Stimulated activated CD4-positive, alpha-beta T cell treated with anti-CD3 and anti-CD28 coated beads, Interleukin-4, amount 100 ng/mL, for 48 hours (primary cell): ENCODE data around the gene KMT2C.
"Not testable (repeated sequence)": the region's sequence is repeated elsewhere in the genome, so short reads cannot be mapped to it uniquely, and the experiment has no call there.

Source experiments
- DNase-seq, 2 donors: peaks; one replicate each; pipeline ENCODE4 v3.0.0-alpha.2; 2020; ENCODE audit warnings: low read depth in 2 of 2

KMT2C gene

DNA sequence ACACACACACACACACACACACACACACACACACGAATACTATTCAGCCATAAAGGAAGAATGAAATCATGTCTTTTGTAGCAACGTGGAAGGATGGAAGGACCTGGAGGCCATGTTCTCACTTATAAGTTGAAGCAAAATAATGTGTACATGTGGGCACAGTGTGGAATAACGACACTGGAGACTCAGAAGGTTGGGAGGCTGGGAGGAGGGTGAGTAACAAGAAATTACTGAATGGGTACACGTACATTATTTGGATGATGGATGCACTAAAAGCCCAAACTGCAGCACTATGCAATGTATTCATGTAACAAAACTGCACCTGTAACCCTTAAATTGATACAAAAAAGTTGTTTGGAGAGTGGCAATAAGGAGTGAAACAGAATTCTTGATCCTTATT, 32.1 kb downstream of the KMT2C start:
- no peak for DNase-seq

DNA sequence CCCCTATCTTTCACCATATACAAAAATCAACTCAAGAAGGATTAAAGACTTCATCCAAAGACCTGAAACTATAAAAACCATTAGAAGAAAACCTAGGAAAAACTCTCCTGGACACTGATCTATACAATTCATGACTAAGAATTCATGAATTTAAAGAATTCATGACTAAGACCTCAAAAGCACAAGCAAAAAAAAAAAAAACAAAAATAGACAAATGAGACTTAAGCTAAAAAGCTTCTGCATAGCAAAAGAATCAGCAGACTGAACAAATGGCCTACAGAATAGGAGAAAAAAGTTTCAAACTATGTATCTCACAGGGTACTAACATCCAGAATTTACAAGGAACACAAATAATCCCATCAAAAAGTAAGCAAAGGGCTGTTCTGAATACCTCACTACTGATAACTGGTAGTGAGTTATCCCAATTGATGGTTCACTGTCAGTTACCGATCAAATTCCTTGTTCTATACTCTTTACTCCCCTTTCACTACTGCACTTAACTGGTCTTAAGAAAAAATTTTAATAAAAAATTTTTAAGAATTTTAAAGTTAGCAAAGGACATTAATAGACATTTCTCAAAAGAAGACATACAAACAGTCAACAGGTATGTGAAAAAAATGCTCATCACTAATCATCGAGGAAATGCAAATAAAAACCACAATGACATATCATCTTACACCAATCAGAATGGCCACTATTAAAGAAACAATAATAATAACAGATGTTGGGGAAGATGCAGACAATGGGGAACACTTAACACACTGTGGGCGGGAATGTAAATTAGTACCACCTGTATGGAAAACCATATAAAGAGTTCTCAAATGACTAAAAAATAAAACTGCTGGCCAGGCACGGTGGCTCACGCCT, 33.2 kb downstream of the KMT2C start:
- no peak for DNase-seq

DNA sequence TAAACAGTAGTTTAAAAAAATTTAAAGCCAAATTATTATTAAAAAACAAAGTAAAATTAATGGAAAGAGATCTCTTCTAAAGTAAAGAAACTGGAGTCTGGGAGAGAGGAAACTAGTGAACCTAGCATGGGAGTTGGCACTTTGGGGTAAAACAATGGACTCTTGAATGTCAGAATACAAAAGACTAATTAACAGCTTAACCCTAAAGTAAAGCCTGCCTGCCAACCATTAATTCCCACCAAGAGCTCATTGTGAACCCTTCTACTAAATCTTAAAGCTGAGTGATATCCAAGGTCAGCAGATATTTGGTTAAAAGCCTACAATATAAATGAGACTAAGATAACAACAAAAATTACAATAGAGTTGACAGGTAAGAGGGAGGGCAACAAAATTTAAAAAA, 36.5 kb downstream of the KMT2C start:
- no peak for DNase-seq

DNA sequence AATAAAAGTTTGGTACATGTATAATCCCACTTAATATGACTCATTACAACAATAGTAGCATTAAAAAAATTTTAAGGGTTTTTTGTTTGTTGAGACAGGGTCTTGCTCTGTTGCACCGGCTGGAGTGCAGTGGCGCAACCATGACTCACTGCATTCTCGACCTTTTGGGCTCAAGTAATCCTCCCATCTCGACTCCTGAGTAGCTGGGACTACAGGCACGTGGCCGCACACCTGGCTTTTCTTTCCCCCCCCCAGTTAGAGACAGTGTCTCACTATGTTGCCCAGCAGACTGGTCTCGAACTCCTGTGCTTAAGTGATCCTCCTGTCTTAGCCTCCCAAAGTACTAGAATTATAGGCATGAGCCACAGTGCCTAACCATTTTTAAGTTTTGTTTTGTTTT, 40.7 kb downstream of the KMT2C start:
- no peak for DNase-seq

GRCh38 chr7:152394214-152394613, 41.6 kb downstream of the KMT2C start:
- not testable (repeated sequence) for DNase-seq

GRCh38 chr7:152392254-152392653, 43.5 kb downstream of the KMT2C start:
- DNase-seq: no peak

DNA sequence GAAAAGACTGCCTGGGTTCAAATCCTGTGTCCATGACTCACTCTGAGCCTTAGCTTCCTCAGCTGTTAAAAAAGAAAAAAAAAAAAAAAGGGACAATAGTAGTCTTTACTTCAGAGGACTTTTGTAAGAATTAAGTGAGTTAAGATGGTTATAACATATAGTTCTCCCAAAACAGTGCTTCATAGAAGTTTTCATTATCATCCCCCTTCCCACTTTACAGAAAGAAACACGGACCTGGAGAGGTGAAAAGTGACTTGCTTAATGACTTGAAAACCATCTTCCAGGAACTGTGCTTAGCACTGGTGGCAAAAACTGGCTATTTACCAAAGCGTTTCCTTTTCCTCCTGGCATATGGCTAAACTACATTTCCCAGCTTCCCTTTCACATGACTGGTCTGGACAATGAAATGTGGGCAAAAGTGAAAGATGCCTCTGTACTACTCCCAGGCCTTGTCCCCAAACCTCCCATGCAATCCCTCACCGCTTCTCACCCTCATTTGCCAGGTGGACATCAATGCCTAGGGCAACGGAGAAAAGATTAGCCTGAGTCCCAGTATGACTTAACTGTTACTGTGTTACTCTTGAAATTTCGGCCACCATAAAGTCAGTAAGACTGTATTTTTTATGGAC, 49.6 kb downstream of the KMT2C start:
- not testable (repeated sequence) for DNase-seq

DNA sequence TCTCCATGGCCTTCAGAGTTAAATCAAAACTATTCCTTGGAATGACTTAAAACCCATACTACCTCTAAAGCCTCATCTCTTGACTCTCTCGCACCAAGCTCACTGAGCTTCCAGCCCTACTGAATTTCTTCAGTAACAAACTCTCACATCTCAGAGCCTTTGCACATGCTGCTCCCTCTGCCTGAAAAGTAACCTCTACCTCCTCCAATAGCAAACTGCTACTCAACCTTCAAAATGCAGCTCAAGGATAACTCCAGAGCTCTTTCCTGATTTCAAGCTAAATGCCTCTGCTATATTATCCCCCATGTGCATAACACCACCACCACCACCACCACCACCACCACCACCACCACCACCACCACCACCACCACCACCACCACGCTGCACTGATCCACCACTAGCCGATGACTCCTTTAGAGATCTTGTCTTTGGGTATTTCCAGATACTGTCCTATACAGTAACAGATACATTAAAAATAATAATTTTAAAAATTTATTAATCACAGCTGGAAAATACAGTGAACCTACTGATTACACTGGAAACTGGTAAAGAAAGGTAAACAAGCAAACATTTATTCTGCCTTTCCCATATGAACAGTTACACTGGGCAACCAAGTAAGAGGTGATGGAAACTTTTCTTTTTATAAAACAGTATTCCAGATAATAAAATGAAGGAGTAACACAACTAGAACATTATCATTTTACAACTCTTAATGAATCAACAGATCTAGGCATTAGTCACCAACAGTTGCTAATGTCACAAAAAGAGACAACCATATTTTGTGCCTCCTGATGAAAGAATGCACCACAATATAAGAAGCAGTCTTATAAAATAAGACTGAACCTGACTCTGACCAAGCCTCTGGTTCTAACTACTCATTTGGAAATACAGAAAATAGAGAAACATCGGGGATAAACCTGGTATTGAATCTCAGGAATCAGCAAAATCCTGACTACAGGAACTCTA, 51.3 kb downstream of the KMT2C start:
- DNase-seq: not testable (repeated sequence)

DNA sequence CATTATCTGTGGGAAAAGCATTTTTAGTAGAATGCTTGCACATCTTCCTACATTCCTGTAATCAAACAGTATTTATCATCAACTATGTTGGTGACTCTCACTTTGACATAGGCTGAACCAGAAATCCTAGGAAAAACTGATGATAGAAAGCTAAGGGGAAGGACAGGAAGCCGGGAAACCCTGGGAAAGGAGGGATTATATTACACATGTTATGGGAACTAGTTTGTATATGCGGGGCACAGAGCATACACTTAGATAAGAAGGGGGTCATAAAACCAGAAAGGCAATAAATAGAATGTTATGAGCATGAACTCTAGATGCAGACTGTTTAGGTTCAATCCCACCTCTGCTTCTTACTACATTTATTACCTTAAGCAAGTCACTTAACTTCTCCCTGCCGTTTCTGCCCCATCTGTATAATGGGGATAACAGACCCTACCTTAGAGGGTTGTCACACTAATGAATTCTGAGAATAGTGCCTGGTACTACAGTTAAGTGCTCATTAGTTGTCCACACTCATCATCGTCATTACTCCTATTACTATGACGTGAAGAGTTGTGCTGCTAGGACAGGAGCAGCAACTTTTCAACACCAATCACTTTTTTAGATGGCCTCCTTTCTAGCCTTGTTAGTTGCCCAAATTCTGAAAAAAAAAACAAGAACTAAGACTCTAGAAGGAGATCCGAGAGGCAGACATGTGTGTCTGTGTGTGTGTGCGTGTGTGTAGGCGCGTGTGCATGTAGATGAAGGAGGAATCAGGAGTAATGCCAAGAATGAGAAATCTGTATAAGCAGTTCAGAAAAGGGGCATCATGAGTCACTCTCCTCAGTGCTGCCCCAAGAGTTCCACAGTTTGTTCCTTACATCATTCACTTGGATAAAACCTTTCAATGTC, 52.2 kb downstream of the KMT2C start:
- DNase-seq: no peak

DNA sequence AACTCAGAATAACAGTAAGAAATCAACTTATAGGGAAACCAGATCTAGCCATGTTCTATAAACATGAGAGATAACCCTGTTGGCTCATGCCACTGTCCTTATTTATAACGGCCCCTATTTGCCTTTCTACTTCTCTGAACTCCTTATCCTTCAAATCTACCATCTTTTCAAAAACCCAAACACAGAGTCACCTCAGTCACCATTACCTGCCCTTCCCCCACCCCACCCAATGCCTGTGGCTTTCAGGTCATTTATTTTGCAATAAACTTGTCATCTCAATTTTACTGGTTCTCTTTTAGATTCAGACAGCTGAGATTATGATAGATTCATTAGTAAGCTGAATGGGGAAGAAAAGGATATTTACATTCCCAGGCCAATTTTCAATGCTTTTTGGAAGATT, 53.6 kb downstream of the KMT2C start:
- DNase-seq: peak; percentile 7 to 19

DNA sequence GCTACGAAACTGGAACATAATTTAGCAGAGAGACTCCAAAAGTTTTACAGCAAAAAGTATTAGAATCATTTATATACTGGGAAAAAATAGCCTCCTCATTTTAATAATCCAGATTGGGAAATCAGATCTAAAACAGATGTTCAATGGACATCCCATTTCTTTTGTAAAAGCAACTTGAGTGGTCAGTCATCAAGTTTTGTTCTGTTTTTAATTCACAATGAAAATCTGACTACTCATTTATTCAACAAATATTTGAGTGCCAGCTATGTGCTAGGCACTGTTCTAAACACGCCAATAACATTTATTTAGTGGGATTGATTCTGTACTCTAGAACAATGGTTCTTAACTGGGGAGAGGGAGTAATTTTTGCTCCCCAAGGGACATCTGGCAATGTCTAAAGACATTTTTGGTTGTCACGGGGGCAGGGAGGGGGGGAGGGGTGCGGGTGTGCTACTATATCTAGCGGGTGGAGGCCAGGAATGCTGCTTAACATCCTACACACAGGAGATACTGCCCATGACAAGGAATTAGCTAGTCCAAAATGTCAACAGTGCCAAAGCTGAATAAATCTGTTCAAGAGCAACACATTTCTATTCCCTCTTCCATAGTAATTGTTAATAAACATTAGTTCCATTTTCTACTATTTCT, 54.7 kb downstream of the KMT2C start:
- DNase-seq: not testable (repeated sequence)

DNA sequence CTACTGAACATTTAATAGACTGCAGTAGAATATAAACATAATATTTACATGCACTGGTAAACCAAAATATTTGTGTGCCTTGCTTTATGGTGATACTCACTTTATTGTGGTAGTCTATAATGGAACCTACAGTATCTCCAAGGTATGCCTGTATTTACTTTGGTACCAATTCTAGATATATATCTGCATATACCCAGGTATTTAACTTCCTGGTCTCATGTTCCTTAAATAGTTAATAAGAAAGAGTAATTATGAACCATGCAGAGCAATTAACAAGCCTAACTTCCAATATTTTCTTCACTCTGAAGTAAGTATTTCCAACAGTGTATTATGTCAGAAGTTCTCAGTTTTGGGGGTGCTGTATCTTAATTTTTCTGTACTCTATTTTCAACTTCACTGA, 57.3 kb downstream of the KMT2C start:
- not testable (repeated sequence) for DNase-seq

GRCh38 chr7:152376716-152377484, 58.9 kb downstream of the KMT2C start:
- not testable (repeated sequence) for DNase-seq

DNA sequence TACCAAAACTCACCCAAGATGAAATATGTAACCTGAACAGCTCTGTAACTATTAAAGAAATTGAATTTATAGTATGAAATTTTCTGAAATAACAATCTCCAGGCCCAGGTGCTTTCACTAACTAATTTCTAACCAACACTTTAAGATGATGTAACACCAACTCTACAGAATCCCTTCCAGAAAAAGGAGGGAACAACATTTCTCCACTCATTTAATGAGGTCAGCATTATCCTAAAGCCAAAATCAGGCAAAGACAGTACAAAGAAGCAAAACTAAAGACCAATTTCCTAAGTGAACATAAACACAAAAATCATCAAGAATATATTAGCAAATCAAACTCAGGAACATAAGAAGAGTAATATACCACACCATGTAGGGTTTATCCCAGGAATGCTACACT, 65.5 kb downstream of the KMT2C start:
- DNase-seq: no peak

DNA sequence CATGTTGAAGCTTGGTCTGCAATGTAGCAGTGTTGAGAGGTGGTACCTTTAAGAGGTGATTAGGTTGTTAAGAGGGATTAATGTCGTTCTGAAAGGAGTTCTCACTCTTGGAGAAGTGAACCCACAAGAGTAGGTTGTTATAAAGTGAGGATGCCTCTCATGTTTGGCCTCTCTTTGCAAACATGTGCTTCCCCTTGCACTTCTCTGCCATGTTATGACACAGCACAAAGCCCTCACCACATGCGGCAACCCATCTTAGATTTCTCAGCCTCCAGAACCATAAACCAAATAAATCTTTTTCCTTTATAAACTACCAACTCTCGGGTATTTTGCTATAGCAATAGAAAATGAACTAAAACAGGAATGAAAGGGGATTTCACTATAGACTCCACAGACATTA, 66.3 kb downstream of the KMT2C start:
- DNase-seq: no peak

- no peak for DNase-seq
These were observed 68.6 kb downstream of the KMT2C start for GRCh38 chr7:152367170-152367569.

DNA sequence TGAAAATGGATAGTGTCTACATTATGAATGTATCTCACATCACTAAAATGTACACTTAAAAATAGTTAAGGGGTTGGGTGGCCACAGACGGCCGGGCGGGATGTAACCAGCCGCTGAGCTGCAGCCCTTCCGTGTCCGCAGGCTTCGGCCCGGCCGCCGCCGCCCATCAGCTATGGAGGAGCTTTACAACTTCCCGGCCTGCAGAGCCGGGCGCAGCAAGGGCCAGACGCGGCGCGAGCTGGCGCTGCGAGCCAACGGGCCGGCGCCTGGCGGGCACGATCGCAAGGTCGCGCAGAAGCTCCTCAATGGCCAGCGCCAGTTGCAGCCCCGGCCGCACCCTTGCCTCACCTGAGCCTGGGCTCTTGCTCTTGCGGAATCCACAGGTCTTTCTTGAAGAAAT, 69.1 kb downstream of the KMT2C start:
- no peak for DNase-seq

- DNase-seq: no peak
These were observed 69.7 kb downstream of the KMT2C start for GRCh38 chr7:152365982-152366603.

GRCh38 chr7:152363798-152364197, 72.0 kb downstream of the KMT2C start:
- no peak for DNase-seq
